Measurements from ENCODE around the gene PRPF31.

Gene PRPF31

DNA sequence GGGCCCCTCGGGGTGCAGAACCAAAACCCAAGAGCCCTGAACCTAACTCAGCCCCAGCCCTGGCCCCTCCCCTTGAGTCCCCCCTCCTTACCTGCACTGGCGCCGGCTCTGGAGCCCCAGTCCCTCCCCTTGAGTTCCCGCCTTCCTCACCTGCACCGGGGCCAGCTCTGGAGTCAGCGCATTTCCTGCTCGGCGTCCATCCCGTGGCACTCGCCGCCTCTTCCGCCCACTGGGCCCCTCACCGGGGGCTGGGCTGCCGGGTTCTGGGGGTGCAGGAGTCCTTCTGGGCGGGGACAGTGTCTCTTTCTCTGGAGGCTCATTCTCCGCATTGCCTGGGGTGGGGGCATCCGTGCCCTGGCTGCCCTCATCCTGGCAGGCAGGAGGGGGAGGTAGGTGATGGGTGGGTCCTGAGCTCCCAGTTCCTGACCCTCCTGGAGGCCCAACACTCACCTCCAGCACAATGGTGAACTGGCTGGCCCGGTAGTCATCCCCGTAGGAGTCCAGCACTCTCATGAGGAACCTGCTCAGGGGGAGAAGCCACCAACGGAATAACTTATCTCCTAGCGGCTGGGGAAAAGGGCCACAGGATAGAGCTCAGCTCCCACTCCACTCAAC lies 7.6 kb upstream of the PRPF31 start:
- DNase-seq, result no peak

DNA sequence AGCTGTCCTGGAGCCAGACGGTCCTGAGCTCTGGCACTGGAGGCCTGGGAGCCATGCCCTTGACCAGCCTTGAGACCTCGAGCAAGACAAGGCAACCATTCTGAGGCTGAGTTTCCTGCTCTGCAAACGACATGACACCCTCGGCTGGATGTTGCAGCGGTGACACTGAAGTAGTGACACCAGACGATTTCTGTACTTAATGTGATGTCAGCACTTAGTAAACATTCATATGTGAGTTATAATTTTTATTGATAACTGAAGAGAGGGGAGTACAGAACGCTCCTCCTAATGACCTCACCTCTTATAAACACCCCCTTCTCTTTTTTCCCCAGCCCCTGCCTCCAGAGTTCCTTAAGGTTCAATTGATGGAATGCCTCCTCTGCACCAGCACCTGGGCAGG lies 7.1 kb upstream of the PRPF31 start:
- DNase-seq, result no peak

DNA sequence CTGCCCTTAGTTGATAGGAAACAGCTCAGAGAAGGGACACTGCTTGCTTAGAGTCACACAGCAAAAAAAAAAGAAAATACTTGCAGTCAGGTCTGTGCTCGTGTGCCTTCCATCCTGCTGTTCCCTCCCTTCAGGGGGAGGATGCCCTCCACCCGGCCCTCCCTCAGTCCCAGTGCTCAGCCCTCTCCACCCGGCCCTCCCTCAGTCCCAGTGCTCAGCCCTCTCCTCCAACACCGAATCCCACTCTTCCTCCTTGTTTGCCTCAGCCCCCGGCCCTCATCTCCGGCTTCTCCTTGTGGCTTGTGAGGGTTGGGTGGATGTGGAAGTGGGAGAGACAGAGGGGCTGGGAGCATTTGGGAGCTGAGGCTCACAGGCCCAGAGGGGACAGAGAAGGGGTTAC lies 5.9 kb upstream of the PRPF31 start:
- no peak for DNase-seq

DNA sequence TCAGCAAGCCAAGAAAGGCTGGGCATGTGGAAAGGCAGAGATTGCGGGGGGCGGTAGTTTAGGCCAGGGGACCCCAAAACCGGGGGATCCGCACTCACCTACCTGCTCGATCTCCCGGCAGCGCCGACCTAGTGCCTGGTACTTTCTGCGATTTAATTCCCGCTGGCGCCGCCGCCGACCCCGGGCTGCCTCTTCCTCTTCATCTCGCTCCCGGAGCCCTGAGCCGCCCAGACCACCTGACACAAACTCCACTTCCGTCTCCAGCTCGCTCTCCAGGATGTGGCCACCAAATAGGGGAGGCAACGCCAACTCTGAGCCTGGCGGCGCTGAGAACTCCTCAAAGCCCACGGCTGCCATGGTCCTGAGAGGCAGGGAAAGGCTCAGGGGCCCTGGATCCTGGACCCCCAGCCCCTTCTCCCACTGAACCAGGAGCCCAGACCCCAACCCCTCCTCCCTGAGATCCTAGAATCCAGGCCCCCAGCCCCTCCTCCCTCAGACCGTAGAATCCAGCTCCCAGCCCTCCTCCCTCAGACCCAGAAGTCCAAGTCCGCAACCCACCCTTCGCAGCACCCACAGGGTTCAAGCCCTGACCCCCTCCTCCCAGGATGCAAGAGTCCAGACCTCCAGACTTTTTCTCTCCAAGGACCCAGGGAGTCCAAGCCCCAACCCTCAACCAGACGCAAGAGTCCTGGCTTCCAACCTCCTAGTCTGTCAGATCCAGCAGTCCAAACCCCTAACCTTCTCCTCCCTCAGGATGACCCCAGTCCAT lies 1.0 kb upstream of the PRPF31 start:
- DNase-seq, result peak; percentile 48

GRCh38 chr19:54121259-54121658 lies 5.7 kb downstream of the PRPF31 start:
- DNase-seq, result no peak

GRCh38 chr19:54123682-54124081 lies 8.1 kb downstream of the PRPF31 start:
- no peak for DNase-seq

DNA sequence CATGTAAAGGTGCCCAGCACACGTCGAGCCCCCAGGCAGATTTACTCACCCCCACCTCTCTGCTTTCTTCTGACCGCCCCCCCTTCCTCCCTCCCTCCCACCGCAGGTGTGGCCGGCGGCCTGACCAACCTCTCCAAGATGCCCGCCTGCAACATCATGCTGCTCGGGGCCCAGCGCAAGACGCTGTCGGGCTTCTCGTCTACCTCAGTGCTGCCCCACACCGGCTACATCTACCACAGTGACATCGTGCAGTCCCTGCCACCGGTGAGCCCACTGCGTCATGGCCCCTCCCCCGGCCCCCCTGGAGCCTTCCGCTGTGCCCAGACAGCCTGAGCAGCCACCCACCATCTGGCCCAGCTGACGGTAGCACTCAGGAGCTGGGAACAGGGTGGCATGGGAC lies 8.8 kb downstream of the PRPF31 start:
- no peak for DNase-seq

GRCh38 chr19:54125713-54126112 lies 10.2 kb downstream of the PRPF31 start:
- DNase-seq, result no peak

- no peak for DNase-seq
These were observed 12.3 kb downstream of the PRPF31 start for GRCh38 chr19:54127688-54128440.

GRCh38 chr19:54128441-54128725 lies 12.8 kb downstream of the PRPF31 start:
- DNase-seq, result no peak

DNA sequence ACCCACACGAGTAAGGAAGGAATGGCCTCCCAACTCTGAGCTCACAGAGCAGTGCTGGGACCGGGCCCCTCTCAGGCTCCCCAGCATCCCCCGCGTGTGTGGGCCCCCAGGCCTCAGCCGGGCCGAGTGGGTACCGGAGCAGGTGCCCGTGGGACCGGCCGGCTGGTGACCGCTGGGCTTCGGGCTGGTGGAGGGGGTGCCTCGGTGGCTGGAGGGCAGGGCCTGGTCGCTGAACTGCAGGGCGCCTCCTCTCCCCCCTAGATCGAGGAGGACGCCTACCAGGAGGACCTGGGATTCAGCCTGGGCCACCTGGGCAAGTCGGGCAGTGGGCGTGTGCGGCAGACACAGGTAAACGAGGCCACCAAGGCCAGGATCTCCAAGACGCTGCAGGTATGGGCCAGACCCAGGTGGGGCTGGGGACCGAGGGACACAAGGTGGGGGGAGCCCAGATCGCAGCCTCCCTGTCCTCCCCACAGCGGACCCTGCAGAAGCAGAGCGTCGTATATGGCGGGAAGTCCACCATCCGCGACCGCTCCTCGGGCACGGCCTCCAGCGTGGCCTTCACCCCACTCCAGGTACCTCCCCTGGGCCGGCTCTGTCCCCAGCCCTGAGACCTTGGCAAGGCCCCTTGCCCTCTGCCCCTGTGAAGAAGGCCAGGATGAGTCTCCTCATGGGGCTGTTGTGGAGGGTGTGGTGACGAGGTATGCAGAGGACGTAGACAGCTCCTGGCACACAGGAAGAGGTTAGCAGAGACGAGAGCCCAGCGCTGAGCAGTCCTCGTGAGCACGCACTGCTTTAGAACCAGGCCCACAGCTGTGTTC lies 13.5 kb downstream of the PRPF31 start:
- no peak for DNase-seq

GRCh38 chr19:54129617-54129996 lies 14.1 kb downstream of the PRPF31 start:
- DNase-seq, result no peak

DNA sequence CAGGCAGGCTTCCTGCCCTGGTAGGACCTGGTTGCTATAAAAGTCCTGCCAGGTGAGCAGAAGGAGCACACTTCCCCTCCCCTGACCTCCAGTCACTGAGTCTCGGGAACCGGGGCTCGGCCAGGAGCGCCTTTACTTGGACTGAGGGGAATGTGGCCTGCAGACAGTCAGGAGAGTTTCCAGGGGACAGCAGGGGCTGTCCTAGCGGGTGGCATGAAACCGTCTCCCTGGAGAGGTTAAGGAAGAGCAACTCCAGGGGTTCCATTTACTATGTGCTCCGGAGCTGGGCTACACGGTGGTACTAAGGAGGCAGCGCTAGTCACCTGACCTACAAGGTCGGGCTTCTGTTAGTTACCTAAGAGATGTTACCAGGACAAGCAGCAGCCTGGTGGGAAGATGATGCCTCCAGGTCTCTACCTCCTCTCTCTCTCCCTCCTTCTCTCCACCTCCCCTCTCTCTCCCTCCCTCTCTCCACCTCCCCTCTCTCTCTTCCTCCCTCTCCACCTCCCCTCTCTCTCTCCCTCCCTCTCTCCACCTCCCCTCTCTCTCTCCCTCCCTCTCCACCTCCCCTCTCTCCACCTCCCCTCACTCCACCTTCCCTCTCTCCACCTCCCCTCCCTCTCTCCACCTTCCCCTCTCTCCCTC lies 17.9 kb downstream of the PRPF31 start:
- no peak for DNase-seq

GRCh38 chr19:54133957-54134590 lies 18.5 kb downstream of the PRPF31 start:
- DNase-seq, result no peak

DNA sequence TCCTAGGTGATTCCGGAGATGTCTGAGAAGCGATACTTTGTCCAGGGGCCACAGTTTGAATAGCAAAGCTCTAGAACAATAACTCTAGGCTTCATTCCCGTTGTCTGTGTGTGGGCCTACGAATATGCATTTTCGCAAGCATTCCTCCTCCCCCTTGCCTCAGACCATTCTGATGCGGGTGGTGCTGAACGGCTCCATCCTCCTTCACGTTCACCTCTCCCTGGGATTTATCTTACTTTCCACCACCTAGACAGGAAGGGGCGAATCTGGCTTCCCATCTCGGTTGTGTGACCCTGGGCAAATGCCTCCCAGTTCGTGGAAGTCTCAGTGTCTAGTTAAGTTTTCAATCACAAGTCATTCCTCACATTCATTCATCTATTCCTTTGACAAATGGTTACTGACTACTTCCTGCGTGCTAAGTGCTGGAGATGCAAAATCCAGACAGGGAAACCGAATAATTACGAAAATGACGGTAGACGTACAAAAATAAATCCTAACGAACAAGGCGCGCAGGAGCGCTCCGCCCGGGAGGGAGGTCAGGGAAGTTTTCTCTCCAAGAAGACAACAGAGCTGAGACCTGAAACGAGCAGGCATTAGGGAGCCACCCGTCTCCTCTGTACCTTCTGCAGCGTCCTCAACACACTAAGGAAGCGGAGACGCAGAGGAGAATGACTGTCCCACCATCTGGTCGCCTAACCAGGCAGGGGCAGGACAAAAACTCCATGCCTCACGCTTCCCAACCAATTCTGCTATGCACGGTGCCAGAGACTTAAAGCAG lies 20.7 kb downstream of the PRPF31 start:
- no peak for DNase-seq

DNA sequence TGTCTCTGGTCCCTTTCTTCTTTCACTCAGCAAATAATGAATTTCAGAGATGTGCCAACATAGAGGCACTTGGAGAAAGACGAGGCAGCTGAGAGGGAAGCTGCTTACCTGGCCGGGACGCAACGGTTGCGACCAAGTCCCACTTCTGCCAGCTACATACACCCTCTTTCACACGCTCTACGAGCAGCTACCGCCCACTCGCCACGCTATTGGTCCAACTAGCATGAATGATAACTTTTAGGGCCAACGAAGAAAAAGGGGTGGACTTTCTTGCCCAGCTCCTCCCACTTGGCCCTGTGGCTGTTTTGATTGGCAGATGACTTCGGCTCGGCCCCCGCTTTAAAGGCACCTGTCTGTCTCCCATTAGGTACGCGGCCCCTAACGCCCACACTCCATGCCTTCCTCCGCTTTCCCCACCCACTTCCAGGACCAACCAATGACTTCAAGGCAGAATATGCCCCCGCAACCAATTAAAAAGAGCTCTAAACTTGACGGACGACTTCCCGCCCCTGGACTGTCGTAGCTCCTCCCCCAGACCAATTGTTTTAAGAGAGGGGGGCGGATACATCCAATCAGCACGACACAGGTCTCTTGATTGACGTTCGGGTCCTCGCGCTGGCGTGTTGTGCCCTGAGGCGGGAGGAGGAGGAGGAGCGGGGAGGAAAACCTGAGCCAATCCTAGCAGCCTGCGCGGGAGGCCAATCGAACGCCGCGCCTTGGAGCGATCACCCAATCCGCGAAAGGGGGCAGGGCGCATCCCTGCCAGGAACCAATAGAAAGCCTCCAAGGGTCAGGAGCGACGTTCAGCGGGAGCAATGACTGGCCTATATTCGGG lies 21.5 kb downstream of the PRPF31 start:
- DNase-seq, result peak; percentile 100

DNA sequence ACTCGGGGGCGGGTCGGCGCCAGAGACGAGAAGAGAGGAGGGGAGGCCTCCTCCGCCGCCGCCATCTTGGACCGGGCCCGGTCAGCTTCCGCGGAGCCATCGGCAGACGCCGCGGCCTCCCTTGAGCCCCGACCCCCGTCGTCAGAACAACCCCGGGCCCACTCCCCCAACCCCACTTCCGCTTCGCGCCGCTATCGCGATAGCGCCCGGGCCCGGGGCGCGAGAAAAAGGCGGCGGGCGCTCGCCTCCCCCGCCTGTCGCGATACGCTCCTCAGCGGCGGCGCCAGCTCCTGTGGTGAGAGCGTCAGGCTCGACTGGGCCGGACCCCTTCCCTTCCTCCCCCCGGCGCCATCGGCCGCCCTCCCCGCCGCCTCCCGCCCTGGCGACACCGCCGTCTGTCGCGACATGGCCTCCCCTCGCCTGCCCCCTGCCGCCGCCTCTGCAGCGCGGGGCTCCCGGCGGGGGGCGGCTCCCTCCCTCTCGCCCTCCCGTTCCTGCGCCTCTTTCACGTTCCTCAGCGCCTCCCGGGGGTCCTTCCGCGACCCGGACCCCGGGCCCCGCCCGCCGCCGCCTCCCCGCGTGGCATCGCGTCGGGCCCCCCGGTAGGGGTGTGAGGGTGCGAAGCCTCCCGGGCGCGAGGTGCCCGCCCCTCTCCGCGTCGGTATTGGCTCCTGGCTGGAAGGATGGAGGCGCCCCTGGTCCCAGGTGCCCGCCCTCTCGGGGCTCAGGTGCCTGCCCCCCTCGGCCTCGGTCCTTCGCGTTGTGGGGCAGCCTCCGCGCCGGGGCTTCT lies 22.3 kb downstream of the PRPF31 start, which contains the start of gene CNOT3:
TSS of gene CNOT3 (plus strand) at position 64 of the 790 bp plus-strand sequence. CDS start 5,217 bp downstream, outside the sequence.
- DNase-seq, result peak; percentile 27

DNA sequence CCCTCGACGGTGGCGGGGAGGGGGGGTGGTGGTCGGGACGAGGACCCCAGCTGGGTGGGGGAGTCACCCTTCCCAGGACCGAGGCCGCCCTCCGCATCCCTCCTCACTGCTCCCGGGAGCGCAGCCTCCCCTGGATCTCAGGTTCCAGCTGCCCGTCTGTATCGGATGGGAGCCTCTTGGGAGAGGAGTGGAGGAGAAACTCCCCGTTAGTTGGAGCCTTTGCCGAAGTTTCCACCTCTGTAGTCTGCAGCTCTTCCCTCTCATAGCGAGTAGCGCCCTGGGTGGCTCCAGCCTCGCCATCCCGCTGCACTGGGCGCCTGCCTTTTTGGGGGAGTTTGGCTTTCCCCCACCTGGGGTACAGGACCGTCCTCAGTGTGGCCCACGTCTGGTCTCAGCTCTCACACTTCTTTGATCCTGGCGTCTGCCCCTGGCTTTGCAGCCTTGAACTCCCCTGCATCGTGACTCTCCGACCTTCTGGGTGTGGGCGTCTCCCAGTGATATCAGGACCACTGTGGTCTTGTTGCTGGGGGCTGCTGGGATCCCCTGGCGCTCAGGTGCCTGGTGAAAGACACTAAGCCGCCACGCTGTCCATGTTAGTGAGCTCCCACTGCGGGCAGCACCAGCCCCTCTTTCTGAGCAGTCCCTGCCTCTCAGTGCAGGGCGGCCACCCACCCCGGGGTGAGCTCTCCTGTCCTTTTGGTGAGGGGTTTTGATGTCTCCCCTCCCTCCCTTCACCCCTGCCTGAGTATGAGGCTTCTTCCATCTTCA lies 23.1 kb downstream of the PRPF31 start:
- DNase-seq, result no peak

GRCh38 chr19:54141356-54141755 lies 25.8 kb downstream of the PRPF31 start:
- no peak for DNase-seq

Measured in CD4-positive, alpha-beta T cell treated with Interleukin-4 for 4 hours (primary cell).